KOPT-K1 (cell line): ENCODE measurements around the gene CGNL1.

Experiments used
- H3K27ac ChIP-seq: fragments of 200-600 bp; sonication (generic); 2 replicates; pipeline ENCODE4 v1.5.1; 2016; ENCODE audit warnings: antibody characterized with exemption, mild to moderate bottlenecking, low read depth, low read length; ENCODE audit not compliant: poor library complexity, severe bottlenecking
- H3K36me3 ChIP-seq: fragments of 200-600 bp; sonication (generic); 2 replicates; pipeline ENCODE4 v1.5.1; 2017; ENCODE audit warnings: antibody characterized with exemption, mild to moderate bottlenecking, low read length, moderate library complexity; ENCODE audit not compliant: insufficient read depth
- H3K9me3 ChIP-seq: fragments of 200-600 bp; sonication (generic); 2 replicates; pipeline ENCODE4 v1.5.1; 2017; ENCODE audit warnings: antibody characterized with exemption, low read length, mild to moderate bottlenecking; ENCODE audit not compliant: insufficient read depth, poor library complexity, severe bottlenecking

Gene CGNL1

GRCh38 chr15:57419335-57419734 lies 43.0 kb downstream of the CGNL1 start:
- Histone ChIP-seq H3K36me3 (no peaks in the 10 kb centered on the region), H3K9me3 (no peaks in the 10 kb centered on the region), H3K27ac (no peak overlapping the region)

DNA sequence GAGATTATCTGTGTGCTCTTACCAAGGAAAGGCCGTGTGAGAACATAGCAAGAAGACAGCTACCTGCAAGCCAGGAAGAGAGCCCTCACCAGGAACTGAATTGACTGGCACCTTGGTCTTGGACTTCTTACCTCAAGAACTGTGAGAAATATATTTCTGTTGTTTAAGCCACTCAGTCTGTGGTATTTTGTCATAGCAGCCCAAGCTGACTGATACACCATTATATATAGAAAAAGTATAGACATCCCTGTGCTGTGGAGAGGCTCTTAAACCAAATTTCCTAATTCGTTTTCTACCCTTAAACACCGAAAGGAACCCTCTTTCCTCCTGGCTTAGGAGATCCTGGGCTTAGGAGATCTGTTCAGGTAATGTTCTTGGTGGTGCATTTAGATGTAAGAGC lies 44.8 kb downstream of the CGNL1 start:
- no peaks in the 10 kb centered on the region for H3K9me3 ChIP-seq
- no peak overlapping the region for H3K27ac ChIP-seq

DNA sequence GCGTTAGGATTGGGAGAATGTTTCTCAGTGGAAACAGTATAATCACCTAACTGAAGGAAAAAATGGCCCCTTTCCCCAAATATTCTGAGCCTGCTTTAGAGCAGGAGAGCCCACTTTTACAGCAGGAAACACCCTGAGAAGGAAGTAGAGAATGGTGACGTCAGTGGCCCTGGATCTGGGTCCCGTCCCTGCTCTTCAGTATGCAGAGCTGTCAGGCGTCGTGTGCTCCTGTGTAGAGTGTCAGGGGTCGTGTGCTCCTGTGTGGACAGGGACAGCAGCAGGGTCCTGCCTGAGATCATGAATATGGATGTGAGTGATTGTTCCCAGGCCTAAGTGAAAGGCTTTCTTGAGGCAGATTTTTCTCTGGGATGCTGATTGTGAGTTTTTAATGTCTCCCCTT lies 45.2 kb downstream of the CGNL1 start:
- Histone ChIP-seq H3K9me3 (no peaks in the 10 kb centered on the region), H3K27ac (no peak overlapping the region), H3K36me3 (no peaks in the 10 kb centered on the region)

More for the DNA sequence above, 44.8 kb downstream of the CGNL1 start:
- no peaks in the 10 kb centered on the region for H3K36me3 ChIP-seq

DNA sequence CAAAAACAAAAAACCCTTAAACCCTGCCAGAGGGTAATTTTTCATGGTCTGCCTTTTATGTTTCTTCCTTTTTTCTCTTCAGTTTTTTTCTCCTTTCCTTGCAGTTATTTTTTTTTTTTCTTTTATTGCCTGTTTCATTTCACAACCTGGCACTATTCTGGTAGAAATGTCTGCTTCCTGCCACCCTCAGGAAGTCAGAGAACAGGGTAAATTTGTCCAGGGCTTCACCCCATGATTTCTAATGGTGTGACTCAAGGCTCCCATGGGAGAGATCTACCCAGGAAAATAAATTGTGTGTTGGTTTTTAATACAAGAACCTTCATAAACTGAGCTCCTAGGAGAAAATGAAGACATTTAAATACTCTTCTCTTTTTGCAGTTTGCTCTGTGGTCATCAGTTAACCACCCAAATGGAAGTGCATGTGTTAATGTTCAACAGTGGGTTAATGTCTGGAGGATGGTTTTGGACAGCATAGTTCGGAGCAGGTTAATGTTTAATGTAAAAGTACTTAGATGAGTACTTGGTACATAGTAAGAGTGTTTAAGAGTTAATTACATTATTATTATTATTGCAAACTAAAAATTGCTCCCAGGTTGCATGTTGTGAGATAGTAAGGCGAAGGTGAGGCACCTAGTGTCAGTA lies 45.9 kb downstream of the CGNL1 start:
- H3K9me3 ChIP-seq, result no peaks in the 10 kb centered on the region
- no peaks in the 10 kb centered on the region for H3K36me3 ChIP-seq
- H3K27ac ChIP-seq, result no peak overlapping the region

- H3K36me3 ChIP-seq, result no peaks in the 10 kb centered on the region
Observed at GRCh38 chr15:57423599-57424140, 47.4 kb downstream of the CGNL1 start.

GRCh38 chr15:57424628-57425405 lies 48.5 kb downstream of the CGNL1 start:
- Histone ChIP-seq H3K27ac (no peak overlapping the region), H3K9me3 (no peaks in the 10 kb centered on the region), H3K36me3 (no peaks in the 10 kb centered on the region)

More at GRCh38 chr15:57423599-57424140, 47.4 kb downstream of the CGNL1 start:
- H3K9me3 ChIP-seq, result no peaks in the 10 kb centered on the region
- no peak overlapping the region for H3K27ac ChIP-seq

- no peaks in the 10 kb centered on the region for H3K9me3 ChIP-seq
- no peak overlapping the region for H3K27ac ChIP-seq
- H3K36me3 ChIP-seq, result no peaks in the 10 kb centered on the region
Observed at GRCh38 chr15:57425842-57426241, 49.5 kb downstream of the CGNL1 start.

DNA sequence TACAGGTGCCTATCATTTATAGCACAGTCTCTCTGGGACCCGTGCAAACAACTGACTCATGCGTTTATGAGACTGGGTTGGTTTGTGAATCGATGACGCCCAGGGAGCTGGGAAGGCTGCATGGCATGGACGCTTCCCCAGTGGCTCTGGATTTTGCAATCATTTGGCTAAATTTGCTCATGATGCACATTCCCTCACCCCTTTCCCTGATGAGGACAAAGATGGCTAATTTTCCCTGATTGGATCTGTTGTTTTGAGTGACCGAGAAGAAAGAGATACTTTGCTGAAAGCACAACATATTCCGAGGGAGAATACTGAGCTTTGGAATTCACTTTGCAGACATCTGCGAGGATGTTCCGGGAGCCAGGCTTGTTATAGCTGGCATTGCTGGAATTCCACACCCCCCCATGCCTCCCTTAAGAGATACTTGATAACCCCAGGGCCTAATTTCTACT lies 51.1 kb downstream of the CGNL1 start:
- no peaks in the 10 kb centered on the region for H3K36me3 ChIP-seq
- H3K27ac ChIP-seq, result no peak overlapping the region
- H3K9me3 ChIP-seq, result no peaks in the 10 kb centered on the region

DNA sequence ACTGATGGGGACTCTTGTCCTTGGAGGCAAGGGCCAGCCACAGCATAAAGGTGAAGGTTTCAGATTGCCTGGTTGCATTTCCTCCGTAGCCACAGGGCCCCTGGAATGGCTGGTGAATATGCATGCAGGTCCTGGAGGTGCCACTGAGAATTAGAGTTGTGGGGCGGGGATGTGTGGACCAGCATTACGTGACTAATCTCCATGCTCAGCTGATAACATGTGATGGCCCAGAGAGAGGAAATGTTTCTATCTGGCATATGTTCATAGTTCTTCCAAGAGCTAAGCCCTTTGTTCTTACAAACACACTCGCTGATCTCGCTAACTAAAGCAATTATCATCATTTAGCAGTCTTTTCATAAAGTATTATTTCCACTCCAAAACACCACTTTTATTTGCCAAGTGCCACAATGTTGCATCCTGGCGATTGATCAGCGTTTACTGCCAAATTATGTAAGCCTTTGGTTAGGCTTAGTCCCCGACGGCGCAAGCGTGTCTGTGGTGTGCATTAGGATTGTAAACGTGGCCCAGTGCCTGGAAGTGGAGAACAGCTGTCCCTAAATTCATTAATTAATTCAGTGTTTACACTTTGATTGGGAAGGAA lies 55.9 kb downstream of the CGNL1 start:
- Histone ChIP-seq H3K27ac (no peak overlapping the region), H3K9me3 (no peaks in the 10 kb centered on the region), H3K36me3 (no peaks in the 10 kb centered on the region)

- Histone ChIP-seq H3K27ac (no peak overlapping the region), H3K36me3 (no peaks in the 10 kb centered on the region), H3K9me3 (no peaks in the 10 kb centered on the region)
Observed at GRCh38 chr15:57436166-57436565, 59.9 kb downstream of the CGNL1 start.

- Histone ChIP-seq H3K27ac (no peak overlapping the region), H3K36me3 (no peaks in the 10 kb centered on the region), H3K9me3 (no peaks in the 10 kb centered on the region)
Observed at GRCh38 chr15:57436961-57437360, 60.7 kb downstream of the CGNL1 start.

GRCh38 chr15:57437564-57437963 lies 61.3 kb downstream of the CGNL1 start:
- Histone ChIP-seq H3K36me3 (no peaks in the 10 kb centered on the region), H3K27ac (no peak overlapping the region), H3K9me3 (no peaks in the 10 kb centered on the region)

GRCh38 chr15:57438166-57438565 lies 61.9 kb downstream of the CGNL1 start:
- Histone ChIP-seq H3K27ac (no peak overlapping the region), H3K9me3 (no peaks in the 10 kb centered on the region), H3K36me3 (no peaks in the 10 kb centered on the region)

DNA sequence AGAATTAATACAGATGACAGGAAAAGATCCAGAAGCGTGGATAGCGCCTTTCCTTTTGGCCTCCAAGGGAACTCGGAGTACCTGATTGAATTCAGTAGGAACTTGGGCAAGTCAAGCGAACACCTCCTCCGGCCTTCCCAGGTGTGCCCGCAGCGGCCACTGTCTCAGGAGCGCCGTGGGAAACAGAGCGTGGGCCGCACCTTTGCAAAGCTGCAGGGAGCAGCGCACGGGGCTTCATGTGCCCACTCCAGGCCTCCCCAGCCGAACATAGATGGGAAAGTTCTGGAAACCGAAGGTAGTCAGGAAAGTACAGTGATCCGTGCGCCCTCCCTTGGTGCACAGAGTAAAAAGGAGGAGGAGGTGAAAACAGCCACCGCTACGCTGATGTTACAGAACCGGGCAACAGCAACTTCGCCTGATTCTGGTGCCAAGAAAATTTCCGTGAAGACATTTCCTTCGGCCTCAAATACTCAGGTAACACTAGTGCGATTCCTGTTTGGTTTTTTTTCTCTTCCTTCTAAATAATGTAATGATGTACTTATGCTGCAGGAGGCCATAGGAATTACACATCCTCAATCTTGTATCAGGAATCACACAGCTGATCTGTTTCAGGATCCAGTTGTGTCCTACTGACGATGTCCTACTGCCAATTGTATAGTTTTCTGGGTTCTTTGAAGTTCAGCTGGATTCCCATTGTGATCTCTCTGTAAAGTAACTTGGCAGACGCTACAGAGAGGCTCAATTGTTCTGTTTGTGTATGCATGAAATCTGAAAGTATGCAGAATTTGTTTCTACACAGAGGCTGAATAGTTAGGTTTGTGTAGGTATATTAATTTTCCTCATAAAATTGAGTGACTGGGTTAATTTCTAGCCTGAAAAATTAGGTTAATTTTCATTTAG lies 63.1 kb downstream of the CGNL1 start:
- Histone ChIP-seq H3K9me3 (no peaks in the 10 kb centered on the region), H3K36me3 (no peaks in the 10 kb centered on the region), H3K27ac (no peak overlapping the region)
